Posterior vena cava (tissue), 2 donors: Measurements from ENCODE around the gene BBS12. TPM values are rescaled to one million over a fixed set of nuclear protein-coding genes. Genes with fewer than 3 reads are reported as not detected.

Experiments
- DNase-seq: peaks from one replicate; pipeline ENCODE4 v3.0.0-alpha.2; 2020; ENCODE audit warnings: low spot score
- intact Hi-C, 2 donors: fragments of 100-400 bp; cut with DNase I; formaldehyde crosslinking; loops; one replicate each; pipeline versions ENCODE4 v1.14.1 to v1.14.2; 2022 to 2023
- long read RNA-seq, 2 donors: library from polyadenylated mRNA; unstranded; transcript quantifications; one replicate each; pipeline ENCODE4 v2.0.0, GENCODE V29; 2020 to 2021
- total RNA-seq, 2 donors: library from RNA; stranded (reverse); fragmentation: NEBNext Ultra II Directional; extraction: Animal tissue kit (Norgen Biotek cat#: 25700); gene quantifications; one replicate each; pipeline ENCODE4 v1.2.1, GENCODE V29; 2021
- donor health status: DM: yes; HTN: yes; CAD: no.
- donor health status: DM: yes; HTN: yes; CAD: no.

Gene BBS12
- total RNA-seq, result 1 to 10 TPM; 3.1 to 3.8 TPM
- long read RNA-seq, donor 1, partial matches to known transcripts, result 0 of 3 reads
- long read RNA-seq, donor 1, other reads (novel, unspliced or antisense), result 0 of 3 reads
- long read RNA-seq, donor 2, transcript BBS12-201 (2 exons, 3,244 nt), result major isoform, 13 of 14 reads
- long read RNA-seq, donor 2, partial matches to known transcripts, result 0 of 14 reads
- long read RNA-seq, donor 2, other reads (novel, unspliced or antisense), result 1 of 14 reads

DNA sequence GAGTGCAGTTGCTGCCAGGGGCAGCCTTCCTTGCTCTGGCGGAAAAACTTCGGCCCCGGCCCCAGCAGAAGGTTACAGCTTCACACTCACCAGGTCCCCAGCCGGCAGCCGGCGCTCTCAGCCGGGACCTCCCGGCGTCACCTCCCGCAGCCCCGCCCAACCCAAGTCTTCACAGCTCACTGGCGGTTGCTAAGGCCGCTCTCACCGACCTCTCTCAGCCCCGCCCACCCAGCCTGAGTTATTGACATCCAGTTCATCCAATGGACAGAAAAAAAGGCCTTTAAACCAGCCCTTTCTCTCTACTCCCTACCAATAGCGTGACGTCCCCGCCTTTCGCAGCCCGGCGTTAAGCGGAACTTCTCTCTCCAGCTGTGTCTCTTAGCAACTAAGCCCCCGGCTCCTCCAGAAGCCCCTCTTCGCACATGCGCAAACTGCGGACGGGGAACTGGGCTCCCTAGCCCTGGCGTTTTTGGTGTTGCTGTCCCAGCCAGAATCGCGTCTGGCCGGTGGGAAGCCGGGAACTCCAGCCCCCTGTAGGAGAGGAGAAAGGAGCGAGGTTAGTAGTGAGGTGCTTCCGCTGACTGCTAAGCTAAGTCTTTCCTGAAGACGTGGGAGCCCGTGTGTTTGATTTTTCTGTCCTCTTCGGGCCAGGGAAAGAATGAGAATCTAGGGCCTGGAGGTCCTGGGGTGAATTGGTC, at the start of gene BBS12:
BBS12 (plus strand) TSS at position 376 of the 698 bp plus-strand sequence. CDS start 9,189 bp downstream, outside the sequence.
- DNase-seq, result peak; percentile 99
- intact Hi-C loops, result no loop called here

DNA sequence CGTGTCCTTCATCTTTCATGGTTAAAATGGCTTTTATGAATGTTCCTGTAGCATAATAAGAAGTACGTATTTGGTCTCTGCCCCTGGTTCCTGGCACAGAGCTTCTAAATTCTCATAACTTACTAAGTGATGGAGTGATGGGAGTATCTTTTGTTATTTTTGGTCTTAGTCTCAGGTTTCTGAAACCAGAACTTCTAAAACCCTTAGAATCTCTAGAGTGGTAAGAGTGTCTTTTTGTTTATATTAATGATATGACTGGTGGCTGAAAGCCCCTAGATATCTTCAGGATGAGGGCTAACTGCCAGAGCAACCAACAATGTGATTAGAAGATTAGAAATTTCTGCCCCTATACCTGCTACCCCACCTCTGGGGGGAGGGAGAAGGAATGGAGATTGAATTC, 45.8 kb upstream of the BBS12 start:
- intact Hi-C loops, result no loop called here
- no peak for DNase-seq

DNA sequence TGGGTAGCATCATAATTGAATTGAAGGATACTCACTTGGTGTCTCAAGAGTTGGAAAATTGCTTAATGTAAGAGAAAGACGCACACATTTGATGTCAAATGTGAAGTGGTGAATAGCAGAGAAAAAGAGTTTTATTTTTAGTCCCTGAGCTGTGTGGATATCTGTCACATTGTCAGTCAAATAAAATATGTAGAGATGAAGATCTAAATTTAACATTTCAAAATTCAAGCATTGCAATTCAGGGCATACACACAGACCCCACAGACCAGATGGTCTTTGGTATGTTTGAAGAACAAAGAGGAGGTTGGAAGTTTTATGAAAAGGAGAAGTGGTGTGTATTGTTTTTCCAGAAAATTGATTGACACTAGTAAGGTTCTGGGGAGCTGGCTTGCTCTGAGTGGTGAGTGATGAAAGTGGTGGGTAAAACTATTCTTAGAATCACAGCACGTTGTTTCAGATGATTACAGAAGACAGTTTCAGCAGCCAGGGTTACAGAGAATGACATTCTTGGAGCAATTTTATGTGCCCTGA, 44.9 kb upstream of the BBS12 start:
- DNase-seq, result no peak
- intact Hi-C loops, result no loop called here

DNA sequence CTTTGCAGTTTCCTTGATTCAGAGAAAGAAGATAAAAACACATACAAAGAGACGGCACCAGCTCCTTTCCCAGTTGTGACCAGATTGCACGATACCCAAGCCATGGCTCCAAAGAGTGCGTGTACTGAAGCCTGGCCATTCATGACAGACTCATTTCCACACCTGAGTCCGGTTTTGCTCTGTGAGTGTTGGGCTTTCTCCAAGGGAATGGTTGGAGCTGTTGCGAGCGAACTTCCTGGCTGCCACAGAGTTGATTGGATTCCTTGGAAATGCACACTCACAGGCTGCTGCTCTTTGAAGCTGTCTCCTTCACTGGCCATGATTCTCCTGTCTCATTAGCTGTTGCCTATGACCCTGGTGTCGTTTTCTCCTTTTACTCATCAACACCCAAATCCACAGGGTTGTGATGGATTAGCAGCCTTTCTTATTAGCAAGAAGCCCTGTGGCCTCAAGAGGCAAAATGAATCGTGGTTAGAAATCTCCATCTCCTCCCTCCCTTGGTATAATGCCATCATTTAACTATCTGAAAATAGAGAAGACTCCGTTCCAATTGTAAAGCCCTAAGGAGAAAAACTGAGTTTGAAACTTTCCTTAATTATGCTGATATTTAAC, 43.9 kb upstream of the BBS12 start:
- intact Hi-C loops, result no loop called here
- DNase-seq, result no peak

DNA sequence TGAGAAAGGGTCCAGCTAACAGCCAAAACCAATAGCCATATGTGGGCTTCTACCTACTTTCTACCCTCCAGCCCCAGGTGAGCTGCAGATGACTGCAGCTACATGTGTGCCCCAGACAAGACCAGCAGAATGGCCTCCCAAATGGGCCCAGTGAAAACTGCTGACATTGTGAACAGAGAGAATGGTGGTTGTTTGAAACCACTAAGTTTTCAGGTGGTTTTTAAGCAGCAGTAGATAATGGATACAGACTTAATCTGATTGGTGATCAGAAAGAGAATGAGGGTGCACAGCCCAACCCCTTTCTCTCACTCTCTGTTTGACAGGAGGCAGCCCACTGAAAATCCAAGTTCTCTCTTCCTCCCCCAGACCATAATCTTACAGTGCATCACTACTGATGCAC, 42.5 kb upstream of the BBS12 start:
- no peak for DNase-seq
- intact Hi-C loops, result no loop called here

DNA sequence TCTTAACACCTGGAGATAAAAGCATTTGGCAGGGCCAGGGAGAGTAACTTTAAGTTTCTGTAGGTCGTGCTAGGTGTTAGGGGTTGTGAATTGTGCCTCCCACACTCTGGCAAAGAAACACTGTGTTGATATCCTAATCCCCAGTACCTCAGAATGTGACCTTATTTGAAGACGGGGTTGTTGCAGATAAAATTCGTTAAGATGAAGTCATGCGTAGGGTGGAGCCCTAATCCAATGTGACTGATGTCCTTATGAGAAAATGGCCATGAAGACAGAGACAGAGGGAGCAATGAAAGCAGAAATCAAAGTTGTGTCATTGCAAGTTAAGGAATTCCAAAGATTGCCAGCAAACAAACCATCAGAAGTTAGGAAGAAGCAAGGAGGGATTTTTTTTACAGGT, 40.5 kb upstream of the BBS12 start:
- intact Hi-C loops, result no loop called here

DNA sequence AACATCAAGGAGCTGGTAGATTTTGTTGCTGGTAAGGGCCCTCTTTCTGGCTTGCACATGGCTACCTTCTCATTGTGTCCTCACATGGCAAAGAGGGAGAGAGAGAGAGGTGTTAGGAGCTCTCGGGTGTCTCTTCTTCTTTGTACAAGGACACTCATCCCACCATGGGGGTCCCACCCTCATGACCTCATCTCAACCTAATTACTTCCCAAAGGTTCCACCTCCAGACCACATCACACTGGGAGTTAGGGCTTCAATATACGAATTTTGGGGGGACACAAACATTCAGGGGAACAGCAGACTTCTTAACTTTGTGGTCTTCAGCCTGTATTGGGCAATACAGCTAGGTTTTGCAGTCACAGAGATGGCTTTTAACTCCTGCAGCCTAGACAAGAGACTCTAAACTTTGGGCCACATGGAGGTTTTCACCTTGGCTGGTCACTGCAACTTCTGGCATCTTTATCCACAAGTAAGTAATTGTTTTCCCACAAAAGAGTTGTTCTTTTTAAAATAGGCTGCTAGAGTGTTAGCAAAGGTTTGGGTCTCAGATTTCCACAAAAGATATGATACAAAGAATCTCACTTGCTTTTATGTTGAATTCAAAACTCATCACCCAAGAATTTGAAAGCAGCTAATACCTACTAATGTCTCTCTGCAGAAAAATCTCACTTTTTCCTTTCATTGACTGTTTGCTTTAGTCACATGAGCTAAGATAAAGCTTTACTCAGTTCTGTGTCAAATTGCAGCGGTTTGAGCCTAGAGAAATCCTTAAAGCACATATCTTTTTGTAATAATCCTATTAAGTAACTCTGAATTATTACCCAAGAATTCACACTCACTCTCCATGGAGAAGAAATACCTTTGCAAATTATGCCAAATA, 39.6 kb upstream of the BBS12 start:
- intact Hi-C loops, result no loop called here
- no peak for DNase-seq

More for the DNA sequence above, 40.5 kb upstream of the BBS12 start:
- no peak for DNase-seq

DNA sequence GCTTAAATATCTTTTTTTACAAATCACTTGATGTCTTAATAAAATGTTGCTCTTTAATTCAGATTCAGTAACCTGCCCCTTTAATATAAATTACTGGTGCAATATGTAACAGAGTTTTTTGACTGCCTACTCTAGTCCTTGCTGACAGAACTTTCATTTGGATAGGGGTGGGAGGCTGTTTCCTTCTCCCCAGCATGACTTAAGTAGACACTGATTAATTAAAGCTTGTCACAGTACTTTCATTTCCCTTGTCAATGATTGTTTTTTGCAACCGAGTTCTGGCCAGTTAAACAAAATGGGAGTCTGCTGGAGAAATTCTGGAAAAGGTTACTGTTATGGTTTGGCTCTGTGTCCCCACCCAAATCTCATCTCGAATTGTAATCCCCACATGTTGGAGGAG, 37.3 kb upstream of the BBS12 start:
- intact Hi-C loops, result no loop called here

DNA sequence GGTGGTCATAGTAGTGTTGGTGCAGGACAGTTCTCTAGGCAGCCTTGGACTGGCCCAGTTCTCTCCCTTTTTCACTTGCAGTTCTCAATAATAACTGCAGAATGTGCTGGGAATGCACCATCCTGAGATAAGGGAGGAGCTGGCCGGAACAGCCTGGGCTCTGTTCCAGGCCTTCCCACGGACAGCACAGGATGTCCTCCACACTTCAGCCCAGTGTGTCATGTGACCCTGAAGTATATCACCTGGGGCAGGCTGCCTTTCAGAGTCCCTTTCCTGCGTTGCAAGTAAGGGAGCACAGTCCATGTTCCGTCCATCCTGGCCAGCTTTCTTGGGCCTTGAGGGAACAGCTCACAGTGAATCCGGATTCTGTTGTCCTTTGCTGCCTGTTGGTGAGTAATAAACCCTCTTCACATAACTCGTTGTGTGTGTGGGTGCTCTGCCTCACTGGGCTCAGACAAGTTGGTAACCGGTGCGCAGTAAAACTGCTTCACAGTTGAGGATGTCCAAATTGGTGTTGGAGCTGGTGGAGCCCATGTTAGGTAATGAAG, 32.3 kb upstream of the BBS12 start:
- intact Hi-C loops, result loop anchor here in 1 of 2 donors (10.0 kb wide), 1 partner anchor 95 kb away; no protein-coding TSS in a partner anchor
- no peak for DNase-seq

More for the DNA sequence above, 37.3 kb upstream of the BBS12 start:
- no peak for DNase-seq

DNA sequence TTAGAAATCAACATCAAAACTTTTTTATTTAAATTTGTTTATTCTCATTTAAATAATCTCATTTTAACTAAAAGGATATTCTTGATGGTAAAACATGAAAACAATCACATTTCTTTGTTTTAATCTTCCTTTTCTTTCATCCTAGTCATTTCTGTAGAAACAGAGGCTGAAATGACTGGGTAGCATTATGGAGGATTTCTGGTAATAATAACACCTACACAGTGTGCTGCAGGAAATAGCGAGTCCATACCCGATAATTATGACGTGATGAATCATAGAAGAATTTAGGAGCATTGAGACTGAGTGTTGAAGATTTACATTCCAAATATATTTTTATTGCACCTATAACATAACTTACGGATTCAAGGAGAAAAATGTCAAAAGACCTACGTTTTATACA, 31.4 kb upstream of the BBS12 start:
- intact Hi-C loops, result loop anchor here in 1 of 2 donors (10.0 kb wide), 1 partner anchor 96 kb away; no protein-coding TSS in a partner anchor
- DNase-seq, result no peak

DNA sequence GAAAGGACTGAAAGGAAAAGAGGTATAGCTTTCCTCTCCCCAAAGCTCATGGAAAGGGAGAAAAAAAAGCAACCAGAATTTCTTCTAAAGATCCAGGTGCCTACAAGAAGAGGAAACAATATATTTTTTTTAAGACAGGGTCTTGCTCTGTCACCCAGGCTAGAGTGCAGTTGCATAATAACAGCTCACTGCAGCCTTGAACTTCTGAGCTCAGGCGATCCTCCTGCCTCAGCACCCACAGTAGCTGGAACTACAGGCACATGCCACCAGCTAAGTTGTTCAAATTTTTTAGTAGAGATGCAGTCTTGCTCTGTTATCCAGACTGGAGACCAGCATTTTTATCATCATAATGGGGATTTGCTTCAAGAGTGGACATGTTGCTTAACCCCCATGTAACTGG, 30.5 kb upstream of the BBS12 start:
- intact Hi-C loops, result loop anchor here in 1 of 2 donors (10.0 kb wide), 1 partner anchor 97 kb away; no protein-coding TSS in a partner anchor
- DNase-seq, result no peak

DNA sequence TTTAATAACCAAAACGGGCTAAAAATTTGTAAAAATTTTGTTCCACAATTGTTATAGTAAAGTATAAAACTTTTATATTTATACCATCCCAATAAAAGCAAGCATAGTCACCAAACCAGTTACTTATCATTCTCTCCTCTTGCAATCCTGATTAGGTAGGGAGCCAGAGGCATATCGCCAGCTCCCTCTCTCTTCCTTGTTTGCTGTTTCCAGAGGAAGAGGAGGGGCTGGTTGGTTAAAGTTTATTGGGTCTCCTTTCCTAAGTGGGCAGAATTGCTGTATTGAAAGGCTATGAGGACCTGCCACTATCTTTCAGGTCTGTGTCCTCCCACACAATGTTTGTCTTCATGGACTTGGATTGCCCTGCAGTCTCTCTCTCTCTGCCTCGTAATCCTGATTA, 29.6 kb upstream of the BBS12 start:
- intact Hi-C loops, result loop anchor here in 1 of 2 donors (10.0 kb wide), 1 partner anchor 98 kb away; no protein-coding TSS in a partner anchor
- no peak for DNase-seq

DNA sequence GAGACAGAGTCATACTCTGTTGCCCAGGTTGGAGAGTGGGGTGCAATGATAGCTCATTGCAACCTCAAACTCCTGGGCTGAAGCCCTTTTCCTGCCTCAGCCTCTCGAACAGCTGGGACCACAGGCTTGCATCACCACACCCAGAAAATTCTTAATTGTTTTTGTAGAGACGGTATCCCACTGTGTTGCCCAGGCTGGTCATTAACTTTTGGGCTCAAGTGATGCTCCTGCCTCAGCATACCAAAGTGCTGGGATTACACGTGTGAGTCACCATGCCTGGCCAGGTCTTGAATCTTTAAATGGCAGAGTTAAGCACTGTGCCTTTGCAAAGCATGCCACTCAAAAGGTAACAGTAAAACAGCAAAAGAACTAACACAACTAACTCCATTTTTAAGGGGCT, 28.6 kb upstream of the BBS12 start:
- intact Hi-C loops, result loop anchor here in 1 of 2 donors (10.0 kb wide), 1 partner anchor 99 kb away; no protein-coding TSS in a partner anchor
- no peak for DNase-seq

DNA sequence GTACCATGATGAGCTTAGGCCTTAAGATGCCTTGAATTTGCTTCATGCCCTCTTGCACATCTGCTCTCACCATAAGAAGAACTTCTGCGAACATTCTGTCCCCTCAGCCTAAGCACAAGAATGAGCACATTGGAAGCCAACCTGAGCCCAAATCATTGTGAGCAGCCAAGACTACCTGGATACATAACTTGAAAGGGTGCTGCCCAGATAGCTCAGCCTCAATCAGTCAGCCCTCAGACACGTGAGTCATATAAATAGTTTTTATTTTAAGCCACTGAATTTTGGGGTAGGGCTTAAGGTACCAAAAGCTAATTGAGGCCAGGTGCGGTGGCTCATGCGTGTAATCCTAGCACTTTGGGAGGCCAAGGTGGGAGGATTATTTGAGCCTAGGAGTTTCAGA, 27.5 kb upstream of the BBS12 start:
- no peak for DNase-seq
- intact Hi-C loops, result loop anchor here in 1 of 2 donors (10.0 kb wide), 1 partner anchor 100 kb away; no protein-coding TSS in a partner anchor

DNA sequence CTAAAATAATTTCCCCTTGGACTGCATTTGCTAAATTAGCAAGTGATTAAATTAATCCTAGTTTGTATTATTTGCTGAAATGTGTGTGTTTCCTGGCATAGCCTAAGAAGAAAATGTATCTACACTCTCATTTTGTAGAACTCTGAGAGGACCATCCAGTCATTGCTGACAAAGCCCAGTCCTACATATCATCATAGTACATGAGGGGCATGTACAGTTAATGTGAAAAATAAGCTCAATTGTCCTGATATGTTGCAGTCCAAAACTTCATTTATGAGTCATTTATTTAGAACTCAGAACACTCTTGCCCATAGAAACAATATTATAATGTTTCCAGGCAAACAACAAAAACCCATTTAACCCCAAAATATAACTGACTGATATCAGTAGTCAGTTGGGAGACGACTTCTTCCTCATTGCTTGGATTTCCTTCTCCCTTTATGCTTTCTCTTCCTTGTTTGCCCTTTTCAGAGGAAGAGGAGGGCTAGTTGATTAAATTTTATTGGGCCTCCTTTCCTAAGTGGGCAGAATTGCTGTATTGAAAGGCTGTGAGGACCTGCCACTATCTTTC, 26.9 kb upstream of the BBS12 start:
- DNase-seq, result no peak
- intact Hi-C loops, result loop anchor here in 1 of 2 donors (10.0 kb wide), 1 partner anchor 101 kb away; no protein-coding TSS in a partner anchor

DNA sequence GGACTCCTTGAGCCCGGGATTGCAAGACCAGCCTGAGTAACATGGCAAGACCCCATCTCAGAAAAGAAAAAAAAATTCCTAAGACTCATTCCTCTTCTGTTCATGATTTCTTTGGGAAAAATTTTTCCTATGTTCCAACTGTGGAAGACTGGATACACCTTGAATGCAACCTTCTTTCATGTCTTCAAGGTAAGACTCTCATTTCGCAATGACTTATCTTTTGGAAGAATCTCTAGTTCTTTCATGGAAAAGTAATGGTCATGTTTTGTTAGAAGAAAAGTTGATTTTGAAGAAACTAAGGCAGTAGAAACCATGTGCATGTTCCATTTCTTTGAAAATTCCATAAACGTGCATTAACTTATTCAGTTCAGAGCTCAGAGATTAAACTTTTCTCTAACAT, 26.0 kb upstream of the BBS12 start:
- DNase-seq, result no peak

DNA sequence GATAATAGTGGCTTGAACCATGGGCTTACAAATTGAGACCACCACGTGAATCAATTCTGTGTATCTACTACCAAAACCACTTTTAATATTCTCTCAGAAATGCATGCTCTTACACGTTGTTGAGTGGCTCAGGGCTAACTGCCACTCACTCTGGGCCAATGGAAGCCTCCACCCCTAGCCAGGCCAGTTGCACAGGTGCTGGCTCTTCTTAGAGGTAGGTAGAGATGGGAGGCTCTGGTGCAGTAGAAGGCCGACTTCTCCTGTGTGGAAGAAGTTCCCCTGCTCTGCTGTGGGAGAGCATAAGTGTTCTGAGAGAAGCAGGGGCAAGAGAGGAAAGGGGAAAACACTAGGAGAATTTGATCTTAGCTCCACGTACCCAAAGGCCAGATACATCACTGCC, 25.0 kb upstream of the BBS12 start:
- intact Hi-C loops, result loop anchor here in 1 of 2 donors (10.0 kb wide), 1 partner anchor 103 kb away; no protein-coding TSS in a partner anchor

More for the DNA sequence above, 26.0 kb upstream of the BBS12 start:
- intact Hi-C loops, result loop anchor here in 1 of 2 donors (10.0 kb wide), 1 partner anchor 102 kb away; no protein-coding TSS in a partner anchor

DNA sequence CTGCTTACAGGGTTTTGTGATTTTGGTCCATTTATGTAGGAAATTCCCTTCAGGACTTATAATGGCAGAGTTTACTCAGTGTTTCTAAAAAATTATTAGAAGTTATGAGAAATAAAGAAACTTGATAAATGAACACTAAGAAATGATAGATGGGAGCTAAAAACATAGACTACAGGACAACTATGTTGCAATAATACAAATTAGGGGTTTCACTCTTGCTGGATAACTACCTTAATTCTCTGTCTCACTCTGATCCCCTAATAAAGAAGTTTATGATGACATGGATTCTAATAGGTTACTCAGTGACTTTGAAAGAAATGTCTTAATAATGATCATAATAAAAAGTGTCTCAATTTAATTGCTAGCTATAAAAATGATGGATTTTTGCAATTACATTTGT, 23.3 kb upstream of the BBS12 start:
- intact Hi-C loops, result loop anchor here in 1 of 2 donors (10.0 kb wide), 1 partner anchor 104 kb away; no protein-coding TSS in a partner anchor
- no peak for DNase-seq

More for the DNA sequence above, 25.0 kb upstream of the BBS12 start:
- no peak for DNase-seq
